Activated T-cell treated with anti-CD3 and anti-CD28 coated beads for 1 hour (primary cell): ENCODE data around the gene HUNK.
"Not testable (repeated sequence)": the region's sequence is repeated elsewhere in the genome, so short reads cannot be mapped to it uniquely, and the experiment has no call there.

Experiments
- DNase-seq: peaks from one replicate; pipeline ENCODE4 v3.0.0-alpha.2; 2020; ENCODE audit warnings: low read depth

HUNK gene

DNA sequence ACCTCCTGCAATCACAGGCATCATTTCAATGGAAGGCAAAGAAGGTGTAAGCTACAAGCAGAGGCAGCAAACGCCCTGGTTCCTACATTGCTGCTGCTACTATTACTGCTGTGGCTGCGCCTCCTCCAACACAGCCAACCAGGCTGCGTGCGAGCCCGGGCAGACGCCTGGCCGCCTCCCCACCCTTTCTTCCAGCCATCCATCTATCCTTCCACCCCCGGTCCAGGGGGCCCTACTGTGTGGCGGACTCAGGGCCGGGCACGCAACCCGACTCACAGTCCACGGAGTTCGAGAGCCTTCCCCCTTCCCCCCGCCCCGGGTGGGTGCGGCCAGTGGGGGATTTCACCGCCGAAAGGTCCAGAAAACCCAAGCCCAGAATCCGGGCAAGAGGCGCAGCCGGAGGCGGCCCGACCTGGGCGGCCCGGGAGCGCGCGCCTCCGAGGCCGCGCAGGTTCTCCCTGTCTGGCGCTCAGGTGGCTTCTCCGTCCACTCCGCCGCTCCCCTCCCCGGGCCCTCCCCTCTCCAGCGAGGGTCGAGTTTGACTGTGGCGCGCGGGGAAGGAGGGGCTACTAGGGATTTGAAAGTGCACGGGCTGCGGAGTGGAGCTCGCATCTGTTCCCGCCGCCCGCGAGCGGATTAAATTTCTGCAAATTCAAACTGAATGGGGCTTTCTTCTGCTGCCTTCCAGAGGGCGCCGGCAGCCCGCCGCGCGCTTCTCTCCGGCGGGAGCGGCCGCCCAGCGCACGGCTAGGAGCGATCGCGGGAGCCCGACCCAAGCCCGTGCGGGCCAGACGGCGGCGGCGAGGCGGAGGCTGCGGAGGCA lies at the start of gene HUNK:
HUNK (plus strand) TSS at position 569 of the 823 bp plus-strand sequence. CDS start 655 bp downstream, outside the sequence.
- DNase-seq: no peak

DNA sequence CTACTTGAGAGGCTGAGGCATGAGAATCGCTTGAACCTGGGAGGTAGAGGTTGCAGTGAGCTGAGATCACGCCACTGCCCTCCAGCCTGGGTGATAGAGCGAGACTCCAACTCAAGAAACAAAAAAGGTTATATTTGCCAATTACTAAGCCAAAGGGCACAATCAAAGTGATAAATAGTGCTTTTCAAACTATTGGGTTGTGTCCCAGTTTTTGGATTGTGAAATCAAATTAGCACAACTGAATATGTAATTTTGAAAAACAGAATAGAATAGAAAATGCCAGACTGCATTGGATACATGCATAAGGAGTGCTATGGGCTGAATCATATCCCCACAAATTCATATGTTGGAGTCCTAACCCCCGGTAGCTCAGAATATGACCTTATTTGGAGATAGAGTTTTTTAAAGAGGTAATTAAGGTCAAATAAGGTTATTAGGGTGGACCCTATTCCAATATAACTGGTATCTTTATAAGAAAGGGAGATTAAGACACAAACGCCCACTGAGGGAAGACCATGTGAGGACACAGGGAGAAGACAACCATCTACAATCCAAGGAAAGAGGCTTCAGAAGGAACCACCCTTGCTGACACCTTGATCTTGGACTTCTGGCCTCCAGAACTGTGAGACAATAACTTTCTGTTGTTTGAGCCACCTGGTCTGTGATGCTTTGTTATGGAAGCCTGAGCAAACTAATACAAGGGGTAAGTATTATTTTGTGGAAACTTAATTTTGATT lies 42.9 kb upstream of the HUNK start:
- DNase-seq: no peak

DNA sequence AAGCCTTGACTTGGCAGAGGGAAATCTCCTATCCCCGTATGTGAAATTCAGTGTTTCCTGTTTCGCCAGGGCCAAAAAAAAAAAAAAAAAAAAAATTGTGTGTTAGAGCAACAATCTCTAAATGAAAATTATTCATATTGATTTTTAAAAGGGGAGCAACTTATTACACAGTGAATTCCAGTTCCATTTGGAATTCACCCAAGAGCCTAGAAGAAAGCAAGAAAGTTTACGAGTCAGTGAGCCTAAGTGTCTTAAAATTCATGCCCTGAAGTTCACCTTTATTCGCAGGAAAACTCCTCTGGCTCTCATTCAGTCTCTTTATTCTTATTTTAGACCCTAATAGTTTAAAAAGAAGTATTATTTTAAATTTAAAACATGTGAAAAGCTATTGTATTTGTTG lies 42.1 kb upstream of the HUNK start:
- no peak for DNase-seq

DNA sequence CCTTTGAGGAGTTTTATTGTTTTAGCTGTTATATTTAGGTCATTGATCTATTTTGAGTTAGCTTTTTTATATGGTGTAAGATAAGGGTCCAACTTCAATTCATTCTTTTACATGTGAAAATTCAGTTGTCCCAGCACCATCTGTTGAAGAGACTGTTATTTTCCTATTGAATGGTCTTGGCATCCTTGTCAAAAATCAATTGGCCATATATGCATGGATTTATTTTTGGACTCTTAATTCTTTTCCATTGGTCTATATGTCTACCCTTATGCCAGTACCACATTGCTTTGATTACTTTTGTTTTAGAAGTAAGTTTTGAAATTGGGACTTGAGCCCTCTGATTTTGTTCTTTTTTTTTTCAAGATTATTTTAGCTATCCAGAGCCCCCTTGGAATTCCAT lies 35.8 kb upstream of the HUNK start:
- no peak for DNase-seq

DNA sequence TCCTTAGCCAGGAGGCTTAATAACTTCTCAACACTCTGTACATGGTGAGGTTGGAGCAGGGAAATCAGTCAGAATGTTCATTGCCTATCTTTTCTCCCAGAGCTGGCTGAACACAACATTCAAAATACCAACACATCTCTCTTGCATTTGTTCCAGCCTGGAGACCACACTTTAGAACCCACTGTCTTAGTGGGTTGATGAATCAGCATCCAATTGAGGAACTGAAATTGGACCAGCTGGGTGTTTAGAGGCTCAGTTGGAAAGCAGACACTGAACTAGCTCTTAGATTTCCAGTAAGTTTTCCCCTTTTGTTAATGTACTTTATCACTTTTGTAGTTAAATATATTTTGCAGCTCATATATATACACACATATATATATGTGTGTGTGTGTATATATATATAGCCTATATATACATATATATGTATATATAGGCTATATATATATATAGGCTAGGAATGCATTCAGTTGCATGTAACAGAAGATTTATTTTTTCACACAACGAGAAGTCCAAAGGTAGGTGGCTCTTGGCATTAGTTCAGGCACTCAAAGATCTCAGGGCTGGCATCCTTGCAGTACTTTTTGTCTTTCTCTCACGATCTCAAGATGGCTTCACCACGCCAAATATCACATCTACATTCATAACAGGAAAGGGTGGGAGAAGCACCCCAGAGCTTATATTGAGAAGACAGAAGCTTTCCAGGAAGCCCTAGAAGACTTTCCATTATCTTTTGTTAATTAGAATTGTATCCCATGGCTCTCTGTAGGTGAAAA lies 35.0 kb upstream of the HUNK start:
- DNase-seq: no peak

DNA sequence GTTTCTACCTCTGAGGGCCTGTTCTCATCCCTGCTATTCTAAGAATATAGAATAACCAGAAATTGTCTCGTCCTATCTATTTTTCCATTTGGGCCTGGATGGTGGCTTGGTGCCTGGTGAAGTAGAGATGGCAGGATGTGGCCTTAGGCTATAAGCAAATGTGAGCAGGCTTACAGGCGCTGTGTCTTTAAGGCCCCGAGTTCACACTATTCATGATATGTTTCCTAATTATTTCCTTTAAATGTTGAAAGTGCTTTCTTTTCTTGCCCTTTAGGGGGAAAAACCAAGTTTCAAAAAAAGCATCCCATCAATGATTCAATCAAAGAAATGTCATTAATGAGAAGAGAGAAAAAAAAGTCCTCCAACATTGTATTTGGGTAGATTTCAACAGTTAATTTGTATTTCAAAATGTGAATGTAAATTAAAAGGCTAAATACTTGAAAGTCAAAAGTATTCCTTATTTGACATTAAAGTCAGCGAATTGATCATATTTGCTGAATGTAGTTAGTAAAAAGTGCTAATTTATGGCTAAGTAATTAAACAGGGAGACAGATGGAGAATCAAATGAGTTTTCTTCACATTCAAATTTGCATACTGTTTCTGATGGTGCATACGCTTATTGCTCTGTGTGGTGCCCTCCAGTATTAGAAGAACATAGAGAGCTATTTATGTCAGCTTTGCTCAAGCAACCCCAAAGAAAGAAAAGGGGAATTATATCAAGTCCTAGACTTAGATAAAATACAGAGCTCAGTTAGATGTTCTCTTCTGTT lies 34.0 kb upstream of the HUNK start:
- no peak for DNase-seq

DNA sequence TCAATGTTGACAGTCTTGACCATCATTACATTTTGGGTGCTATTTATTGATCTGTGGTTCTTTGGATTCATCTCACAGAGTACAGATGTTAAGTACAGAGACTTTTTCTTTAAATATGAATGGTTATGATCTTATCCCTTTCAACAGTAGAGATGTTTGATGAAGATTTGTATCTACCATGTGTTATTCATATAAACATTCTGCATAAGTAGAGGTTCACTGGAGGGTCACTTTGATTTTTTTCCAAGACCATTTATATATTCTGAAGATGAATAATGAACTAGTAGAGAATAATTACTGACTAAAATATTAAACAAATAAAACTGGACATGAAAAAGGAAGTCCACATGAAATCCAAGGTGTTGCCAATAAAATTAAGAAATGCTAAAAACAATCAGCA lies 28.6 kb upstream of the HUNK start:
- no peak for DNase-seq

DNA sequence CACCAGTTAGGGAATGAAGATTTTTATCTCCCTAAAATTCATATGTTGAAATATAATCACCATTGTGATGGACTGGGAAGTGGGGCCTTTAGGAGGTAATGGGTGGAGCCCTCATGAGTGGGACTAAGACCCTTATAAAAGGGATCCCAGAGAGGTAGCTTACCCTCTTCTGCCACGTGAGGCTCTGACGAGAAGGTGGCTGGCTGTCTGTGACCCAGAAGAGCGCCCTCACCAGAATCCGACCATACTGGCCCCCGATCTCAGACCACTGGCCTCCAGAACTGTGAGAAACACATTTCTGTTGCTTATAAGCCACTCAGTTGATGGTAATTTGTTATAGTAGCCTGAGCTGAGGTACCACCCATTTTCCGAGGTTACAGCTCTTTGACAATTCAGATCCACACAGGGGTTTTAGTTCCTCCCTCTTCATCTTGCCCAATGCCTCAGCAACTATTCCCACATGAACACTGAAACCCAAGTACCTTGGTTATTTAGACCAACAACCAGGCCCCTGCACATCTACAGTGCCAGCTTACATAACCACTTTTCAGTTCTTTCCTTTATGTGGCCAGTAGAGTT lies 27.6 kb upstream of the HUNK start:
- DNase-seq: no peak

DNA sequence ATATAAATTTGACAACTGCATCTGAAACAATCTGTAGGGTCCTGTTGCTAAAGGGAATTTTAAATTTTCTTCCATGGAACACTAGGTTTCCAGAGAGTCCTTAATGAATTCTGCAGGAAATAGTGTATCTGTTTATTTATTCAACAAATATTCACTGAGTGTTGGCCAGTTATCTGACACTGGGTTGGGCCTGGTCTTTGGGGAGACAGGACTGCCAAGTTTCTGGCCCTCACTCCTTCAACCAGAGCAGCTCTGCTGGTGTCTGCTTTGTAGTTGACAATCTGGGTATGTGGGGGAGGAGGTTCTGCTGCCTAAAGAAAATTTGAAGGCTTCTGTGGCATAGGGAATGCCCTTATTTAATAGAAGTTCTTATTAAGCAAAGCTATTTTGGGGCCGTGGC lies 26.1 kb upstream of the HUNK start:
- DNase-seq: no peak

DNA sequence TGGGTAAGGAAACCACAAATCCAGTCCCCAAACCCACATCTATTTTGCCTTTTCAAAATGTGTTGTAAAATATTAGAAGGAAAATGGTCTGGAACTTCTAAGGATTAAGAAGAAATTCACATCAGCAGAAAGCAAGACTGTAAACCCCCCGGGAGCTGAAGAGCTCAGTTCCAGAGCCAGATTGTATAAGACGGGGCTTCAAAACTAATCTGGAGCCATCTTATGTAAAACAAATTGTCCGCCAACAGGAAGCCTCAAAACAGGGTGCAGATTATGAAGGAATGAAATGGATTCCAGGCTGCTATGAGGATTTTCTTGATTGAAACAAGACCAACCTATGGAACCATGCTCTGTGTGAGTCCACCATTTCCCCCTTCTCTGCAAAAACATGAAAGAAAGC lies 25.1 kb upstream of the HUNK start:
- no peak for DNase-seq

DNA sequence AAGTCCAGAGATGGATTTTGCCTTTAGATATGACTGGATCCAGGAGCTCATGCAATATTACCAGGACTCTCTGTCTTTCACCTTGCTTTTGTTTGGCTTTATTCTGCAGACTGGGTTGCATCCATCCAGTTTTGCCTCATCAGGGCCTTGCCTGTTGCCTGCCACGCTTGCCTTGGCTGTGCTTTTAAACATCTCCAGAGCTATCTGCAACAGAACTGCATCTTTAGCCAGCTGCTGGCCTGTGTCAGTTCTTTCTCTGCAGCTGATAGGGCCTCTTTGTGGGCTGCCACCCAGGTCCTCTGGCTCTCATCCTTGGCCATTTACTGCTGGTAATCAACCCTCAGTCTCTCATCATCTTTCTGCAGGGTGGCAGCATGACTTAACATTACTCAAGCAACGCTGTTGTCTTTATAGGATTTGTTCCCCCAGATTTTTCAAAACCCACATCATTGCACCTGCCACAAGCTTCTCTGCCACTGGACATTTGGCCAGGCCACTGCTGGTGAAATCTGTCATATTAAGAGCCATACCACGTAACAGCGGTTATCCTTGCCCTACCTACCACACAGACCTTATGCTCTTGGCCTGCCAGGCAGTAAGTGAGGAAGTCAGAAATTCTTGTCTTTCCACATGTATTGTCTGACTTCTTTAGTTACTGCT lies 24.4 kb upstream of the HUNK start:
- no peak for DNase-seq

DNA sequence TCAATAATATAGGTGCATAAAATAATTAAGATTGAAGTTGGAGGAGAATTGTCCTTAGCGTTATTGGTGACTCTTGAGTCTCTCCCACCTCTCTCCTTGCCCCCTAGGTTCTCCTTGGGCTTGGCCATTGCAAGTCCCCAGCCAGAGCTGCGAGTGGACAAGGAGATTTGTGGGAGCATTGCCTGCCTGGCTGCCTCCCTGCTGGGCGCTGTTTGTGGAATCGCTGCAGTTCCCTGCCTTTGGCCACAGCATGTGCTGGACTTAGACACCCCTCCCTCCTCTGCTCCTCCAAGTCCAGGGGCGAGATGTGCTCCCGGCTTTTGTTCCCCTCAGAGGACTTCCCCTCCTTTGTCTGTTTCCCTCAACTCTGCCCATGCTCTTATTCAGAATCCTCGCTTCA lies 21.9 kb upstream of the HUNK start:
- no peak for DNase-seq

DNA sequence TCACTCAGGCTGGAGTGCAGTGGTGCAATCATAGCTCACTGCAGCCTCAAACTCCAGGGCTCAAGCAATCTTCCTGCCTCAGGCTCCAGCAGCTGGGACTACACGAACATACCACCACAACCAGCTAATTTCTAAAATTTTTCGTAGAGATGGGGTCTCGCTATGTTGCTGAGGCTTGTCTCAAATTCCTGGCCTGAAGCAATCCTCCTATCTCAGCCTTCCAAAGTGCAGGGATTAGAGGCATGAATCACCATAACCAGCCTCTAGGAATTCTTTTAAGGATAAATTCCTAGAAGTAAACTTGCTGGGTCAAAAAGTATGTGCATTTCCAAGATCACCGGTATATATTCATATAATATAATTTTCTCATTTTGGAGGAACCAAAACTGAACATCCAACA lies 17.6 kb upstream of the HUNK start:
- no peak for DNase-seq

DNA sequence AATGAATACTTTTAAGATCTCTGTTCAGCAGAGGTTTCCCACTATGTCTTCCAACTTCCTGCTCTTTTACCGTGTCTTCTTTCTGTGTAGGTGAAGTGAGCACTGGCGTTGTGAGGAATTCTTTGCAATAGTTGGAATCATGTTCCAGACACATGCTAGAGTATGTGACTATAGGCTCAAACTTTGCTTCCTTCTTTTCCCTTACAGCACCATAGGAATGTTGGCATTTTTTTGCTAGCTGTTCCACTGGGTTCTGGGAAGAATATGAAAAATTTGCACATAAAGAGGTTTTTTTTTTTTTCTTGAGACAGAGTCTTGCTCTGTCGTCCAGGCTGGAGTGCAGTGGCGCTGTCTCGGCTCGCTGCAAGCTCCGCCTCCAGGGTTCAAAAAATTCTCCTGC lies 15.7 kb upstream of the HUNK start:
- no peak for DNase-seq

DNA sequence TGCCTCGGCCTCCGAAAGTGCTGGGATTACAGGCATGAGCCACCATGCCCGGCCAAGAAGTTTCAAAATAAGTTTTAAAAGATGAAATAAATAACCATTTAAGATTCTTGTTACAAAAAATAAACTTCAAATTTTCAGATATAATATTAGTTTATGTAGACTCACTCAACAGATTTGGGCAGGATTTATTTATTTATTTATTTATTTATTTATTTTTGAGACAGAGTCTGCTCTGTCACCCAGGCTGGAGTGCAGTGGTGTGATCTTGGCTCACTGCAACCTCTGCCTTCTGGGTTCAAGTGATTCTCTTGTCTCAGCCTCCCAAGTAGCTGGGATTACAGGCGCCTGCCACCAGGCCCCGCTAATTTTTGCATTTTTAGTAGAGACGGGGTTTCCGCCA lies 15.2 kb upstream of the HUNK start:
- not testable (repeated sequence) for DNase-seq

DNA sequence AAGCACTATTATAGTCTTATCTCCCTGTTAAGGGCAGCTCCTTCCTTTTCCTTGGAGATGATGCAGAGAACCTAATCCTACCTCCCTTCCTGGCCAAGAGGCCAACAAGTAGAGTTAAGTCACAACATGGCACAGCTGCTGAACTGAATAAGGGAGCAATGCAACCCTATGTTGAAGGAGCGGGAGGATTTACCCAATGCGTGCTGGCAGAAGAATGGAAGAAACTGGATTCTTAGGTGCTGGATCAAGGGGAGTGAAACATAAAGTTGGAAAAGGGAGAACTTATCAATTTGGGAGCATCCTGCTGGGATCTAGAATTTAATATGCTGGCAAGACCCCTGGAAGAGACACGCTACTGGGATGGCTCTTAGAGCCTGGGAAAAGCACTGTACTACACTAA lies 12.0 kb upstream of the HUNK start:
- DNase-seq: no peak

DNA sequence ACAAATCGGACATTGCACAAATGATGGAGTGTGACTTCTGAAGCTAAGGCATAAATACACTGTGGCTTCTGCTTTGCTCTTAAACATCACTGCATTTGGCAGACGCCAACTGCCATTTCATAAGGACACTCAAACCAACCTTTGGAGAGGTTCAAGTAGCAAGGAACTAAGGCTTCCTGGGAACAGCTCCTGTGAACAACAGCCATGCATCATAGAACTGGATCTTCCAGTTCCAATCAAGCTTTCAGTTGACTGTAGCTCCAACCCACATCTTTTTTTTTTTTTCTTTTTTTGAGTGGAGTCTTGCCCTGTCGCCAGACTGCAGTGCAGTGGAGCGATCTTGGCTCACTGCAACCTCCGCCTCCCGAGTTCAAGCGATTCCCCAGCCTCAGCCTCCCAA lies 10.7 kb upstream of the HUNK start:
- no peak for DNase-seq

DNA sequence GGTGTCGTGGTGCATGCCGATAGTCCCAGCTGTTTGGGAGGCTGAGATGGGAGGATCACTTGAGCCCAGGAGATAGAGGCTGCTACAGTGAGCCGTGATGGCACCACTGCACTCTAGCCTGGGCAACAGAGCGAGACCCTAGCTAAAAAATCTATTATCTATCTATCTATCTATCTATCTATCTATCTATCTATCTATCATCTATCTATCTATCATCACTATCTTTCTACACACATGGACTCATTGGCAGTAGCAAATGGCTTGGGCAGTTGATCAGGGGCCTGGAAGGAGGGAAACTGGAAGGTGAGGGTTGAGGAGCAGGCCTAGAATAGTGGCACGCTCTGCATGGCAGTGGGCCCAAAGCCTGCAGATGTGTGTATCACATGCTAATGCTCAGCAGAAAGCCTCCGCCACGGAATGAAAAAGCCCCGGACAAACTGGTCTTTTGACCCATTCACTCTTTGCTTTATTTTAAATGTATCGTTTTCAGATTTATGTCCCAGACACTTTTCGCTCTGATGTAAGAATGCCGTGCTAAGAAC lies 7.3 kb upstream of the HUNK start:
- no peak for DNase-seq

DNA sequence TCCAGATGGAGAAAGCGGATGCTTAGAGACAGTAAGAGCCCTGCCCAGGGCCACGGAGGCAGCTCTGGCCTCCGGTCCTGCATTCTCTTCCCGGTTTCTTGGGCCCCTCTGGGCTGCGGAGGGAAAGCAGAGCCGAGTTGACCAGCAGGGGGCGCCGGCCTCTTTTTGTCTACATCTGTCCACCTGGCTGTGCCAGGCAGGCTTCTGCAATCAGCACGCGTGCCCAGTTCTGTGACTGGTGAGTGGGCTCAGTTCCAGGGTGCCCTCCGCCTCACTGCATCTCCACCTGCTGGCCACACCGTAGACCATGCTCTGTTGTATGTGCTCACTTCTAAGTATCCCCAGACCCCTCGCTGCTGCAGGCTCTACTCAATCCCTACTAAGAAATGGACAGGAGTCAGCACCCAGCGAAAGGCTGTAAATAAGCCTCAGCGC lies 6.7 kb upstream of the HUNK start:
- peak; percentile 58 for DNase-seq

DNA sequence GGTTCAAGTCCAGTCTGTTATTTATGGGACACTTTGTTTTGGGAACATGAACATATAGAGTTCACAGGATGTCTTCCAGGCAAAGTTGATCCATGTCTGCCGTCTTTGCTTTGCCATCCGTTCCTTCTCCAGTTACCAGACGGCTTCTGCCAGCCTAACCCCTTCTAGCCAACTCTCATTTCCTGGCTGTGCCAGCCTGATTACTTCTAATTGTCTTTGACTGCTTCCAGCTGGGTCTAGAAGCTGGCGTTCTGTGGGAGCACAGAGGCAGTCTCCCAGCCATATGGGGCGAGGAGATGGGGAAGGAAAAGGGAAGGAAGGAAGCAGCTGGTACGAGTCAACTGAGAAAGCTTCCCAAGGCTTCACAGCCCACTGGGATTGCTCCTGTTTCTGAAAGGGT lies 3.1 kb upstream of the HUNK start:
- DNase-seq: no peak
